HUES6 (cell line): ENCODE results near the gene WDFY4.

Experiments
- H3K27ac ChIP-seq: 2 replicates; pipeline ENCODE4 v1.7.0; 2013; ENCODE audit warnings: low read depth, mild to moderate bottlenecking, low read length, inconsistent platforms
- H3K27me3 ChIP-seq: 2 replicates; pipeline ENCODE4 v1.6.1; 2013; ENCODE audit warnings: low read length; ENCODE audit not compliant: control insufficient read depth, insufficient read depth
- H3K36me3 ChIP-seq: 2 replicates; pipeline ENCODE4 v1.6.1; 2013; ENCODE audit warnings: low read length; ENCODE audit not compliant: control insufficient read depth, insufficient read depth
- H3K4me1 ChIP-seq: 2 replicates; pipeline ENCODE4 v1.6.1; 2013; ENCODE audit warnings: low read length; ENCODE audit not compliant: control insufficient read depth, insufficient read depth
- H3K4me3 ChIP-seq: 2 replicates; pipeline ENCODE4 v1.5.1; 2013; ENCODE audit warnings: low read depth, low read length
- H3K9ac ChIP-seq: one replicate; pipeline ENCODE4 v1.6.1; 2013; ENCODE audit warnings: mild to moderate bottlenecking, low read length
- H3K9me3 ChIP-seq: 2 replicates; pipeline ENCODE4 v1.6.1; 2013; ENCODE audit warnings: low read depth, low read length; ENCODE audit not compliant: control insufficient read depth, insufficient read depth

WDFY4 gene

DNA sequence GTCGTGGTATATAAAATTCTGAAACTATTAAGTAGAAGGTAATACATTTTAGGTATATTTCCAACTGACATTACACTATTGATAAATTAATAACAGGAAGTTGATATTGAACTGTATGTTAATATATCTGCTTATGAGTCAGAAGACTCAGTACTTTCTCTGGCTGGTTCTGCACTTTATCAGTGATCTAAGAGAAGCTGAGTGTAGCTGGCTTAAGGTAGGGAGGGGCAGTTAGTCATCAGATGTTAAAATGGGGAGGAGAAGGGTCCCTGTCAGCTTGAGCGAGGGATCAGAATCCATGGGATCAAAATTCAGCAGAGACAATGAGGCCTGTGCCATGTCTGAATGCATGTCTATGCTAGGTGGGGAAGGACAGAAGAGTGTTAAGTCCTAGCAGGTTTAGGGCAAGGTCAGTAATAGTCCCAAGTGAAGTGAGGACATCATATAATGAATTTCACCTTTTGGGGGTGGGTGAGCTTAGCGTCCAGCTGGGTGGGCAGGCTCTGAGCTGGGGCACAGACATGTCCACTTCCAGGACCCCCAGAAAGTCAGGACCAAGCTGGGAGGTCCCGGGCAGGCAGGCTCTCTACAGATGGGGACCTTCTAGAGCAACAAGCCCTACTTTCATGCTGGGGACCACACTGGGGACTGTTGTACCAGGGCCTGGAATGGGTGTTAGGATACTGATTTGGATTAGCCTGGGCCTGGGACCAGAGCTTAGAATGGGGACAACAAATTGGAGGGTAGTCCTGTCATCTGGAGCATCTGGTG lies 82.9 kb downstream of the WDFY4 start:
- Histone ChIP-seq H3K27ac (no peak overlapping the region), H3K4me1 (peaks cover 12% of the 10 kb centered on the region), H3K9ac (no peak overlapping the region), H3K4me3 (no peak overlapping the region), H3K36me3 (no peaks in the 10 kb centered on the region), H3K9me3 (no peaks in the 10 kb centered on the region), H3K27me3 (no peaks in the 10 kb centered on the region)

DNA sequence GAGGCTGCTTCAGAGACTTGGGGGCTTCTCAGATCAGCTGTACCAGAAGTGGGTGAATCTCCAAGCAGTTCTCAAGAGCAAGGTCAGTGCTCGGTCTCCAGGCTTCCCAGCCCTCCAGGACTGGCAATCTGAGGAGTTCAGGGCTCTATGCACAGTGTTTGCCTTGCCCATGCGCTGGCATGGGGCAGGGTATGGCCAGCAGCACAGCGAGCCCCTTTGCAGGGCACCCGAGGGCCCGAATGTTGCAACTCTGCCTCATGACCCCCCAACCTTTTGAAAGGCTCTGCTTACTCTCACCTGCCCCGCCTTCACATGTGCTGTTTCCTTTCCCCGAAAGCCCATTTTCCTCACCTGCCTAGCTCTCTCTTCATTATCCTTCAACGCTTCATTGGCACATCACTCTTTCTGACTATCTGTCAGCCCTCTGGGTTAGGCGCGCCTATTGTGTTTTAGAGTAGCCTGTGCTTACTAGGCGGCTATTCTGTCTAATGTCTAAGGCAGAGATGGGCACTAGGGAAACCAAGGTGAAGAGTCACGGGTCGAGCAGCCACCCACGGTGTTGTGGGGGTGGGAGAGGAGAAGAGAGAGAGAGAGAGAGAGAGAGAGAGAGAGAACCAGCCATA lies 83.6 kb downstream of the WDFY4 start:
- H3K27me3 ChIP-seq: no peaks in the 10 kb centered on the region
- no peak overlapping the region for H3K4me3 ChIP-seq
- H3K36me3 ChIP-seq: no peaks in the 10 kb centered on the region
- no peak overlapping the region for H3K9ac ChIP-seq
- H3K27ac ChIP-seq: no peak overlapping the region
- H3K9me3 ChIP-seq: no peaks in the 10 kb centered on the region
- H3K4me1 ChIP-seq: peaks cover 12% of the 10 kb centered on the region

DNA sequence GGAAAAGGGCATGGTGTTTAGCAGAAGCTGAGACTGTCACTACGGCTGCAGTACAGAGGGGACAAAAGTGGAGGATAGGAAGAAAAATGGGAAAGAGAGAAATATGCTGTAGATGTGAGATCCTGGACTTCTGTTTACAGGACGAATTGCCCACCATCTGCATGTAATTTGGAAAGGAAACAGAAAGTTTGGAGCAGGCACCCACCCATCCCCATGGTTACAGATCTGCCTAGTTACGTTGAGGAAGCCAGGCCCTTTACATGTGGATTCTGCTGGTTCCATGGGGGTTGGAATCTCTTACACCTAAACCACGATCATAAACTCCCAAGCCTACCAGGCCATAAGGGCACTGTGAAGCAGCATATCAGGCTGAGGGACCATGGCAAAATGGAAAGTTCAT lies 84.3 kb downstream of the WDFY4 start:
- Histone ChIP-seq H3K4me1 (peaks cover 12% of the 10 kb centered on the region), H3K4me3 (no peak overlapping the region), H3K9ac (no peak overlapping the region), H3K27me3 (no peaks in the 10 kb centered on the region), H3K9me3 (no peaks in the 10 kb centered on the region), H3K36me3 (no peaks in the 10 kb centered on the region), H3K27ac (no peak overlapping the region)

DNA sequence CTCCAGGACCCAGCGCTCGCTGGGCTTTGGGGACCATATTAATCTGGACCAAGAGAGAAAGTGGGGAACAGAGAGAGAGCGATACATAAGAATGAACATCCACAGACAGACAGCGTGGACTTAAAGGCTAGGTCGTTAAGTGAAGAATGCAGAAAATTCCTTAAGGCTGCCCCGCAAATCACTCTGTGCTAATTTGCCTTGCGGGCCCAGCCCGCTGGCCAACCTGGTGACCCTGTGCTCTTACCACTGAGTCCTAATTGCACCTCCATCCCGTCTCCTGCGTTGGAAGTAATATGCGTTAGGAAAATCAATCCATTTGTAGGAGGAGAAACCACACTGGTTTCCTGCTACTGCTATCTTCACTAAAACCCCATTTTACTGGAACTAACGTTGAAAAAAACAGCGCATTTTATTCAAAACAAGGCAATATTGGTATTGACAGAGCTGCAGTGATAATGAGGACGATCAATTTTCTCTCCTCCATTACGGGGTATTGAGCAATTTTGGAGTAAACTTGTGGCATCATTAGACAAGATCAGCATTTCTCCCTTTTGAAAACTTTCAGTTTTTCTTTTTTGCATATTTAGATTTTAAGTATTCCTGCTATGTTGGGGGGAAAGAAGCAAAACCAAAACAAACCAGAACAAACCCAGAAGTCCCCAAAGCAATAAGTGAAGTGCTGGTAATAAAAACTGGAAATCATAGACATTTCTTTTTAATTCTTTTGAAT lies 85.2 kb downstream of the WDFY4 start:
- no peaks in the 10 kb centered on the region for H3K9me3 ChIP-seq
- peaks cover 12% of the 10 kb centered on the region for H3K4me1 ChIP-seq
- H3K27me3 ChIP-seq: no peaks in the 10 kb centered on the region
- H3K27ac ChIP-seq: no peak overlapping the region
- no peaks in the 10 kb centered on the region for H3K36me3 ChIP-seq
- H3K4me3 ChIP-seq: no peak overlapping the region
- H3K9ac ChIP-seq: no peak overlapping the region

DNA sequence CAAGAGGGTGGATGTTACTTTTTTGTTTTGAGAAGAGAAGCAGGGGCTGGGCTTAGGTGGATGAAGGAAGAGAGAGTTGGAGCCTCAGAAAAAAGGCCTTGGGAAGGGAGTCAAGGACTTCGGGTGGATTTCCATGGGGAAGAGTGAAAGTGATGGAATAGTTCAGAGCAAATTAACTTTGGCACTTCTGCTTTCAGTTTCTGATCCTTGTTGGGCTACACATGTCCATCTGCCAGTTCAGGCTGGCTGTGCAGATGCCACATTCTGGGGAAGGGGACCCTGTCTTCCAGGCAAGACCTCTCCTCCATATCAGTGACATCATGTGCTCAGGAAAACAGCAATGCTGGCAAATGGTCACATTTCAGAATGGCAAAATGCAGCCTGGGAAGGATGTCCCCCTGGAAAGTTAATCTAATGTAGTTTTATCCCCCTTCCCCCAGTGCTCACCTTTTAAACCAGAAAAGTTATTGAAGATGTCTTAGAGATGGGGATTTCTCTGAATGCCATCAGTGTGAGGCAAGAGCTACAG lies 86.0 kb downstream of the WDFY4 start:
- Histone ChIP-seq H3K9me3 (no peaks in the 10 kb centered on the region), H3K27me3 (no peaks in the 10 kb centered on the region), H3K9ac (no peak overlapping the region), H3K27ac (no peak overlapping the region), H3K4me3 (no peak overlapping the region), H3K4me1 (peaks cover 15% of the 10 kb centered on the region), H3K36me3 (no peaks in the 10 kb centered on the region)

DNA sequence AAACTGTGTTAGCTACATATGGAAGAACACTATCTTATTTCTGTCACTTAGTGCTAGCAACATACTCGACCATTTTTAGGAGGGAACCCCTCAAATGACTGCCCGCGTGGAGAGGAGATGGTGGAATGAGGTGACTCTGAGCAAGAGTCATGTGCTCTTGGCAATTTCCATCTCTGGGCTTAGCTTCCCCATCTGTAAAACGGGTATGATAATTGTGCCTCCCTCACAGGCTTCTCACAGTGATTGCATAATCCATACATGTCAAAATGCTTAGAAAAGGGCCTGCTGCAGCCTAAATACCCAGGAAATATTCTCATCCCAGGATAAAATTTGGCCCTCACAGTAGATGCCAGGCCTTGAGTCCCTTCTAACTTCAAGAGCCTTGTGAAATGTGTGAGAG lies 86.6 kb downstream of the WDFY4 start:
- H3K27me3 ChIP-seq: no peaks in the 10 kb centered on the region
- no peaks in the 10 kb centered on the region for H3K36me3 ChIP-seq
- H3K4me3 ChIP-seq: no peak overlapping the region

DNA sequence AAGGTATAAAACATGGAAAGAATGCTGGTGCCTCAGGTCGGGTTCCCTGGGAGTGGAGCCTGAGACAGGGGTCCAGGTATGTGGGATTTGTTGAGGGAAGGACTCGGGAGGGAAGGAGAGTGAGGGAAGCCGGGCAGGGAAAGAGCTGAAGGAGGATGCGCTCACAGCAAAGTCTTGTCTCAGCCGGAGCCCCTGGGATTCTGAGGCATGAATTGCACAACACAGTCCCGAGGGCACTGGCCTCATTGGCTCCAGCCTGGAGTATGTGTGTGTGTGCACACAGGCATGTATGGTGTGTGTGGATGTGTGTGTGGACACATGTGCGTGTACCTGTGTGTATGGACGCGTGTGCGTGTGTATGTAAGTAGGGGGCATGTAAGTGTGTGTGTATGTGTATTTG lies 87.4 kb downstream of the WDFY4 start:
- Histone ChIP-seq H3K9ac (no peak overlapping the region), H3K4me1 (peaks cover 15% of the 10 kb centered on the region), H3K27me3 (no peaks in the 10 kb centered on the region), H3K27ac (no peak overlapping the region), H3K4me3 (no peak overlapping the region), H3K9me3 (no peaks in the 10 kb centered on the region), H3K36me3 (no peaks in the 10 kb centered on the region)

More for the DNA sequence above, 86.6 kb downstream of the WDFY4 start:
- no peaks in the 10 kb centered on the region for H3K9me3 ChIP-seq
- peaks cover 15% of the 10 kb centered on the region for H3K4me1 ChIP-seq
- H3K9ac ChIP-seq: no peak overlapping the region
- H3K27ac ChIP-seq: no peak overlapping the region

DNA sequence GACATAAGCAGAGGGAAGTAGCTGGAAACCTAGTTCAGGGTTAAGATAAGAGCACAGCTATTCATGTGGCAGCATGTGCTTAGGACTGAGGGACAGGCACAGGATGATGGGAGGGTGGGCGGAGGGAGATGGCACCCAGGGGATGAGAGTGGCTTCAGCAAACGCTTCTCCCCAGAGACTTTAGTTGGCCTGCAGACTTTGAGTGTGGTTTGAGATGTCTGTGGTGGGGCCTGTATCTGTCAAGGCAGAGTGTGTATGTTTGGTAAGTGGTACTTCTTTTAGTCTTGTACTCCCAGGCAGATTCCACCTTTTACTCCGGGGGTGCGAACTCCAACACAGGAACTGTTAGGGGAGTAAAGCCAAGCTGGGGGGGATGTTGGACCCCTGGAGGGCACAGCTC lies 88.9 kb downstream of the WDFY4 start:
- Histone ChIP-seq H3K9me3 (no peaks in the 10 kb centered on the region), H3K9ac (no peak overlapping the region), H3K4me1 (peaks cover 15% of the 10 kb centered on the region), H3K4me3 (no peak overlapping the region), H3K36me3 (no peaks in the 10 kb centered on the region), H3K27me3 (no peaks in the 10 kb centered on the region), H3K27ac (no peak overlapping the region)

DNA sequence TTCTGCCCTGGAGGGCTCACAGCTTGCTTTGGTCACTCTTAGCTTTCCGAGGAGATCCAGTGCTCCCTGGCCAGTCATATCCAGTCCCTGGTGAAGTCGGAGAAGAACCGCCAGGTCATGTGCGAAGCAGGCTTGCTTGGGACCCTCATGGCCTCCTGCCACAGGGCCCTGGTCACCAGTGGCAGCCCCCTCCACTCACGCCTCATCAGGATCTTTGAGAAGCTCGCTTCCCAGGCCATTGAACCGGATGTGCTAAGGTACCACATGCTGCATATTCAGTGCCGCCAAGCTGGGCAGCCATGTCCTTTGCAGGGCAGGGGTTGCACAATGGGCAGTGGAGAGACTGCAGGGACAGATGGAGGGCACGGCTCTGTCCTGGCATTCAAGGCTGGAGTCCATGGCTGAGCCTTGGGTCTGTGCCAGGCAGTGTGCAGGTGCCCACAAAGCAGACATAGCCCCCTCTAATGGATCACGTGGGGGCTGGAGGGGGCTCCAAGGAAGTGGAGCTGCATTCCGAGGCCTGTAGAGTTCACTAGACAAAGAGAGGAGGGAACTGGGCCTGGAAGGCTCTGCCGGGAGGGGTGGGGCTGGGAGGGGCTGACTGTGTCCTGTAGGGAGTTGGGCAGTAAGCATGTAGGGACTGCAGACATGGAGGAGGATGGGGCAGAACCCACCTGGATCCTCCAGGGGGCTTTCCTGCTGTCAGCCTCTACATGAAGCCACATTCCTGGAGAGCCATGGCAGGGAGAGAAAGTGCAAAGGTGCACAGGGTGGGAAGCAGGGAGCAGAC lies 89.9 kb downstream of the WDFY4 start:
- peaks cover 8% of the 10 kb centered on the region for H3K4me1 ChIP-seq
- H3K36me3 ChIP-seq: no peaks in the 10 kb centered on the region
- H3K9ac ChIP-seq: no peak overlapping the region
- H3K27ac ChIP-seq: no peak overlapping the region
- H3K27me3 ChIP-seq: no peaks in the 10 kb centered on the region
- H3K4me3 ChIP-seq: no peak overlapping the region
- H3K9me3 ChIP-seq: no peaks in the 10 kb centered on the region

DNA sequence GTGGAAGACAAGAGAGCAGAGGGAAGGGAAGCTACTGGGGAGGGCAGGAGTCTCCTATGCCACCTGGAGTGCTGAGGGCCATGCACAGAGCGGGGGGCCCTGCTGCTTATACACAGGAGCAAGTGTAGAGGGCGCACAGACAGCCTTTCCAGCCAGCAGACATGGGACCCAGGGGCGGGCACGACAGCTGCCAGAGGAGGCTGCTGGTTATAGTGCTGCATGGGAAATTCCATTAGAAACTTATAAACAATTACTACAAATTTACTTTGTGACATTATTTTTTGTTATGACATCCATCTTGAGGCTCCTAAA lies 90.5 kb downstream of the WDFY4 start:
- Histone ChIP-seq H3K9me3 (no peaks in the 10 kb centered on the region), H3K27me3 (no peaks in the 10 kb centered on the region), H3K27ac (no peak overlapping the region), H3K36me3 (no peaks in the 10 kb centered on the region), H3K4me1 (0 out of 2 replicates have a peak, but pooled peaks cover 3% of the 10 kb centered on the region), H3K4me3 (no peak overlapping the region), H3K9ac (no peak overlapping the region)
